Heart right ventricle (tissue), 16 donors: Measurements from ENCODE around the gene RBM20. TPM values are rescaled to one million over a fixed set of nuclear protein-coding genes. Genes with fewer than 3 reads are reported as not detected.

Experiments used
- ATAC-seq, 8 donors: fragments of 200-7000 bp; cut with Tn5 transposase; one replicate each; pipeline ENCODE4 v1.9.1; 2020; ENCODE audit warnings: mild to moderate bottlenecking in 8 of 8, moderate library complexity in 8 of 8, moderate number of reproducible peaks in 1 of 8
- DNase-seq, 2 donors: peaks; one replicate each; pipeline ENCODE4 v3.0.0-alpha.2; 2020
- H3K27ac ChIP-seq, 10 donors: fragments of 200-600 bp; sonication (generic) in 2 of 10; one replicate each; pipeline versions ENCODE4 v1.5.0 to v1.8.0; 2020 to 2022; ENCODE audit warnings: mild to moderate bottlenecking in 3 of 10
- H3K27me3 ChIP-seq, 7 donors: fragments of 200-600 bp; one replicate each; pipeline ENCODE4 v1.8.0; 2021 to 2022; ENCODE audit warnings: mild to moderate bottlenecking in 2 of 7
- H3K36me3 ChIP-seq, 9 donors: fragments of 200-600 bp; sonication (generic) in 1 of 9; one replicate each; pipeline versions ENCODE4 v1.5.0 to v1.8.0; 2020 to 2022; ENCODE audit warnings: mild to moderate bottlenecking in 2 of 9
- H3K4me1 ChIP-seq, 9 donors: fragments of 200-600 bp; sonication (generic) in 1 of 9; one replicate each; pipeline versions ENCODE4 v1.5.0 to v1.8.0; 2020 to 2022; ENCODE audit warnings: mild to moderate bottlenecking in 4 of 9
- H3K4me3 ChIP-seq, 10 donors: fragments of 200-600 bp; sonication (generic) in 2 of 10; one replicate each; pipeline versions ENCODE4 v1.5.0 to v1.8.0; 2020 to 2022; ENCODE audit warnings: mild to moderate bottlenecking in 7 of 10, moderate library complexity in 2 of 10
- H3K9me3 ChIP-seq, 11 donors: fragments of 200-600 bp in 10 of 11; sonication (generic) in 2 of 11; one replicate each; pipeline versions ENCODE4 v1.5.0 to v1.8.0; 2013 to 2022; ENCODE audit warnings: mild to moderate bottlenecking in 2 of 11, control low read depth in 1 of 11, moderate library complexity in 1 of 11
- WGBS, 2 donors: extraction: QIAGEN DNeasy Blood & Tissue Kit; methylation state at CpG; one replicate each; pipeline ENCODE4 v1.1.7; 2013; ENCODE audit warnings: inconsistent platforms in 1 of 2; 5-methylcytosine and 5-hydroxymethylcytosine counted together
- intact Hi-C, 10 donors: fragments of 100-400 bp; cut with DNase I; formaldehyde crosslinking; loops; one replicate each; pipeline versions ENCODE4 v1.11.1 to v1.14.2; 2022
- polyA plus RNA-seq, 2 donors: library from polyadenylated mRNA; stranded (reverse); fragments of 200-250 nt; gene quantifications; one replicate each; pipeline ENCODE4 v1.2.3, GENCODE V29; 2013
- total RNA-seq, 10 donors: library from RNA; stranded (reverse); fragmentation: NEBNext Ultra II Directional in 3 of 10; extraction: Animal tissue kit (Norgen Biotek cat#: 25700) in 3 of 10; gene quantifications; one replicate each; pipeline versions ENCODE4 v1.2.1 to v1.2.4, GENCODE V29; 2021 to 2023
- TF ChIP-seq, protein P1 (sequence below), 9 donors: fragments of 200-600 bp; sonication (generic) in 2 of 9; IDR thresholded peaks; one replicate each; pipeline versions ENCODE4 v1.5.0 to v1.8.0; 2021 to 2022; ENCODE audit warnings: antibody characterized with exemption in 9 of 9, mild to moderate bottlenecking in 5 of 9, moderate library complexity in 1 of 9
- donor health status: Arrhythmogenic right ventricular cardiomyopathy.
- donor health status: ischemic (EF 13 %, LVEDD 7.1; RV severe dilation, severe dysfunction).
- donor health status: healthy with polysubstance abuse.
- donor health status: DM: no; HTN: yes; CAD: no.
- donor health status: DM: no; HTN: no; CAD: no.
- donor health status: ischemic (EF 25% LVEDD 6.9; RV normal size, moderate dysfunction).
- donor health status: ischemic (EF 25% LVEDD 5.7; RV mildly dilated, moderate dysfunction).
- donor health status: healthy.
- donor health status: DM: yes; HTN: yes; CAD: no.
- donor health status: Ischemic cardiomyopathy.
- donor health status: ischemic (EF 35%, LVEDD 5.7; RV mildly dilated, moderate dysfunction).
- donor health status: nonischemic (EF 11% LVEDD 7.7; RV severe dilation, severe dysfunction).
- donor health status: DM: yes; HTN: yes; CAD: no.
- donor health status: PGD.
- donor health status: ischemic (EF 29% LVEDD 5.4; RV normal size, mild dysfunction).
- donor health status: nonischemic (EF 23%, LVEDD 6.1; RV moderate dilation, normal function).

The RBM20 gene
- total and polyA plus RNA-seq, 12 donors = 10.1 to 186 (median 134) TPM

DNA sequence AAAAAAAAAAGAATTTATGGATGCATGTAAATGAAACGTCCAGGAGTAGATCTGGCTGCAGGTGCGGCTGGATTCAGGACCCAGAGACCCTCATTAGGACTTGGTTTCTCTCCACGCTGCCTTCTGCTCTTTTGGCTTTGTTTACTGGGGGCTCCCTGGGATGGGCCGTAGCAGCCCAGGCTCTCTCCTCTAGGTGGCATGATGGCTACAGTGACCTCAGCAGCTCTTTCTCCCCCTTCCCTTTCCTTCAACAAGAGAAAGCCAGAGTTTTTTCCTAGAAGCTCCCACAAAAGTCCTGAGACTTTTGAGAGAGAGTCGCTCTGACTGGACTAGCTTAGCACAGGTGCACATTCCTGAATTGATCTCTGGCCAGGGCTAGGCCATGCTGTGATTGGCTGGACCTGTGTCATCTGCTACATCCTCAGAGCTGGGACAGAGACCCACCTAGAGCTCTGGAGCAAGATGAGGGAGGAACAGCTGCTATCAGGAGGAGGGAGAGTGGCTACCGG is 159.7 kb downstream of the RBM20 start:
- peak in 1 of 2 donors; percentile 35 for DNase-seq
- Histone ChIP-seq H3K4me1 (peaks cover 12 to 62% (median 26%) of the 10 kb centered on the region in 9 donors), H3K4me3 (no peak overlapping the region), H3K9me3 (no peaks in the 10 kb centered on the region), H3K27ac (peak overlapping the region in 6 of 10 donors; percentile 9 to 52 (median 37)), H3K27me3 (no peaks in the 10 kb centered on the region), H3K36me3 (peaks cover 0 to 44% (median 0%) of the 10 kb centered on the region in 9 donors)
- intact Hi-C loops = loop anchor here in 7 of 10 donors (5.0 to 10.0 kb wide), 5 partner anchors 58 to 88 kb away; partner anchors contain the start of gene PDCD4 (in 2 of the 7)
- ATAC-seq = peak in 7 of 8 donors; percentile 60 to 80 (median 69)
- TF ChIP-seq, protein P1, sequence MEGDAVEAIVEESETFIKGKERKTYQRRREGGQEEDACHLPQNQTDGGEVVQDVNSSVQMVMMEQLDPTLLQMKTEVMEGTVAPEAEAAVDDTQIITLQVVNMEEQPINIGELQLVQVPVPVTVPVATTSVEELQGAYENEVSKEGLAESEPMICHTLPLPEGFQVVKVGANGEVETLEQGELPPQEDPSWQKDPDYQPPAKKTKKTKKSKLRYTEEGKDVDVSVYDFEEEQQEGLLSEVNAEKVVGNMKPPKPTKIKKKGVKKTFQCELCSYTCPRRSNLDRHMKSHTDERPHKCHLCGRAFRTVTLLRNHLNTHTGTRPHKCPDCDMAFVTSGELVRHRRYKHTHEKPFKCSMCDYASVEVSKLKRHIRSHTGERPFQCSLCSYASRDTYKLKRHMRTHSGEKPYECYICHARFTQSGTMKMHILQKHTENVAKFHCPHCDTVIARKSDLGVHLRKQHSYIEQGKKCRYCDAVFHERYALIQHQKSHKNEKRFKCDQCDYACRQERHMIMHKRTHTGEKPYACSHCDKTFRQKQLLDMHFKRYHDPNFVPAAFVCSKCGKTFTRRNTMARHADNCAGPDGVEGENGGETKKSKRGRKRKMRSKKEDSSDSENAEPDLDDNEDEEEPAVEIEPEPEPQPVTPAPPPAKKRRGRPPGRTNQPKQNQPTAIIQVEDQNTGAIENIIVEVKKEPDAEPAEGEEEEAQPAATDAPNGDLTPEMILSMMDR (IDR thresholded peaks at IDR 0.05) = peak; percentile 27 to 74 (median 59)
- 34 to 36% methylated on average over 6 of the region's 6 CpGs for WGBS, 2 donors

DNA sequence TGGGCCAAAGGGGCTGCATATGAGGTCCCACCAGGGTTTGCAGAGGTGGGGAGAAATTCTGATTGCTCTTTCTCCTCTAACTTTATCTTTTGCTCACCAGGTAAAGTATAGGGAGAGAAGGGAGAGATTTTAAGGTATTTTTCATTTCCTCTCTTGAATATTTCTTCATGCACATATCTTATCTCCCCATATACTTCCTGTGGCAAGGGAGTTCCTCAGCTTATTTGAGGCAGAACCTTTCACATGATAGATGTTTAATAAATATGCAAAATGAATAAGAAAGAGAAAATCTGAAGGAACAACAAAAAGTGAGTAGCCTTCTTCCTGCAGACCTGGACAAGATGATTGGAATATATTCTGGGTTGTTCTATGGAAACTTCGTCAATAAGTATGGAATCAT is 160.2 kb downstream of the RBM20 start:
- ATAC-seq (no peak), DNase-seq (no peak)
- Histone ChIP-seq H3K36me3 (peaks cover 0 to 39% (median 0%) of the 10 kb centered on the region in 9 donors), H3K27ac (peak overlapping the region in 5 of 10 donors; percentile 11 to 52 (median 32)), H3K4me3 (no peak overlapping the region), H3K27me3 (no peaks in the 10 kb centered on the region), H3K9me3 (no peaks in the 10 kb centered on the region), H3K4me1 (peaks cover 12 to 62% (median 27%) of the 10 kb centered on the region in 9 donors)
- WGBS, 2 donors = 91 to 95% methylated on average over 1 of the region's 1 CpG
- TF ChIP-seq, protein P1 (IDR thresholded peaks at IDR 0.05) = no peak
- intact Hi-C loops = loop anchor here in 7 of 10 donors (5.0 to 10.0 kb wide), 5 partner anchors 58 to 88 kb away; partner anchors contain the start of gene PDCD4 (in 2 of the 7)

DNA sequence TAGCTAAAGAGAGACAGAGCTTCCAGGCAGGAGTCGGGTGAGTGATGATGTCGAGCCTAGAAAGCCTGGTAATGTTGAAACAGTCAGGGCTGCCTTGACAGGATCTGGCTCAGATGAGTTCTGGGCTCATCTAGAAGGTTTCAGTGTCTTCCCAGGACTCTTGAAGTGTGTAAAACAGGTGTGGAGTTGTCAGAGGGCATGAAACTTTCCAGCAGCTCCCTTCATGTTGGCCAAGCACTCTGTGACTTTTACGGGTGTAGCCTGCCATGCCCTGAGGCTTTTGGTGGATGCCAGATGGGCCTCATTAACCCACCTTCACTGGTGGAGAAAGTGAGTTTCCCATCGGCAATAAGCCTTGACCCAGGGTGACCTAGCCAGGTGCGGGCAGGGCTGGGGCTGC is 161.2 kb downstream of the RBM20 start:
- H3K4me3 ChIP-seq = no peak overlapping the region
- DNase-seq (no peak), ATAC-seq (peak in 1 of 8 donors; percentile 8)
- H3K27ac ChIP-seq = peak overlapping the region in 2 of 10 donors; percentile 11 to 29
- peaks cover 12 to 72% (median 31%) of the 10 kb centered on the region in 9 donors for H3K4me1 ChIP-seq
- peaks cover 0 to 41% (median 0%) of the 10 kb centered on the region in 9 donors for H3K36me3 ChIP-seq
- no peaks in the 10 kb centered on the region for H3K9me3 ChIP-seq
- no peaks in the 10 kb centered on the region for H3K27me3 ChIP-seq
- WGBS, 2 donors = 64 to 75% methylated on average over 5 of the region's 5 CpGs
- TF ChIP-seq, protein P1 (IDR thresholded peaks at IDR 0.05) = no peak
- intact Hi-C loops = loop anchor here in 2 of 10 donors (5.0 to 10.0 kb wide), 2 partner anchors 58 to 70 kb away; partner anchors contain the start of gene PDCD4 (in 1 of the 2)

GRCh38 chr10:110806335-110806734 is 162.2 kb downstream of the RBM20 start:
- intact Hi-C loops = loop anchor here in 2 of 10 donors (5.0 to 10.0 kb wide), 2 partner anchors 59 to 68 kb away; partner anchors contain the start of gene PDCD4 (in 1 of the 2)
- 48 to 67% methylated on average over 4 of the region's 4 CpGs for WGBS, 2 donors
- H3K27me3 ChIP-seq = no peaks in the 10 kb centered on the region
- ATAC-seq = no peak
- TF ChIP-seq, protein P1 (IDR thresholded peaks at IDR 0.05) = no peak
- peaks cover 12 to 73% (median 31%) of the 10 kb centered on the region in 9 donors for H3K4me1 ChIP-seq
- no peak overlapping the region for H3K27ac ChIP-seq
- H3K4me3 ChIP-seq = no peak overlapping the region
- no peaks in the 10 kb centered on the region for H3K9me3 ChIP-seq
- DNase-seq = no peak
- peaks cover 0 to 36% (median 0%) of the 10 kb centered on the region in 9 donors for H3K36me3 ChIP-seq
